ENCODE measurements around the gene SCAPER.

DNA sequence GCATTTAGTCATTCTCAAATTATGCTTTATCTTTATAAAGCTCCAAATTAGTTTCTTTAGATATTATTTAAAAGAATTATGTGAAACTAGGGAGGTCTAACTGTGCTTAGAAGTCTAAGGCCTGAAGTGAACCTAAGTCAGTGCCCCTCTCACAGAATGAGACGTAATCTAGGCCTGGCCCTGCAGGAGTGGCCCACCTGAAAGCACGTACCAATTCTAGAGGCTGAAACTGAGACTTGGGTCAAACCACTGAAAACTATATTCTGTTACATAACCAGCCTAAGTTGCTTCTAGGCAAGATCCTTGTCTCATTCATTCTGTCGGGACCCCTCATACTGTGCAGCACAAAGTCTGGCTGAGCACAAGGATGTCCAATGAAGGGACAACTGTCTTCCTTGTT, 424.9 kb downstream of the SCAPER start:
- TF ChIP-seq POLR2A (IDR thresholded peaks at IDR 0.05; ENCODE audit: low read length) (no peak), GATA1 (IDR thresholded peaks at IDR 0.05; ENCODE audit: low read depth, low read length) (no peak)
